ENCODE data around the gene NXNL2.
A peak's percentile ranks its signal among the peaks of the same experiment; 100 is the strongest.

The NXNL2 gene

DNA sequence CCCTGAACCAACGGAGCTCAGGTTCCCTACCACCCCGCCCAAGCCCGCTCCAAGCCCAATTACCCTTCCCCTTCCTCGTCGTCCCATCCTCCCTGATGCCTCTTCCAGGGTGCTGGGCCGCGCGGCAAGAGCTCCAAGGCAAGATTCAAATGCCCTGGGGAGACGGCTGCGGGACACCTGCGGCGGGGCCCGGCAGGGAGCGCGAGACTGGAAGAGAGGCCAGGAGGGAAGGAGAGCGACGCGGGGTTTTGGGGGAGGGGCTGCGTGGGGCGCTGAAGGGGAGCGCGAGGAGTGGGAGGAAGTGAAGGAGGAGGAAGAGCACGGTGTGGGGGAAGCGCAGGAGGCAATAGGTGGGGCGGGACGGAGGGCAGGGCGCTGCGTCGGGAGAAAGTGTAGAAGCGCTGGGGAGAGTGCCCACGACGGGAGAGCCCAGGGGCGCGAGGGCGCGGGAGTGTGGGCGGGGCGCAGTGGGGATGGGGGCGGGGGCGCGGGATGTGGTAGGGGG, 975 bp upstream of the NXNL2 start:
- no peak for DNase-seq

DNA sequence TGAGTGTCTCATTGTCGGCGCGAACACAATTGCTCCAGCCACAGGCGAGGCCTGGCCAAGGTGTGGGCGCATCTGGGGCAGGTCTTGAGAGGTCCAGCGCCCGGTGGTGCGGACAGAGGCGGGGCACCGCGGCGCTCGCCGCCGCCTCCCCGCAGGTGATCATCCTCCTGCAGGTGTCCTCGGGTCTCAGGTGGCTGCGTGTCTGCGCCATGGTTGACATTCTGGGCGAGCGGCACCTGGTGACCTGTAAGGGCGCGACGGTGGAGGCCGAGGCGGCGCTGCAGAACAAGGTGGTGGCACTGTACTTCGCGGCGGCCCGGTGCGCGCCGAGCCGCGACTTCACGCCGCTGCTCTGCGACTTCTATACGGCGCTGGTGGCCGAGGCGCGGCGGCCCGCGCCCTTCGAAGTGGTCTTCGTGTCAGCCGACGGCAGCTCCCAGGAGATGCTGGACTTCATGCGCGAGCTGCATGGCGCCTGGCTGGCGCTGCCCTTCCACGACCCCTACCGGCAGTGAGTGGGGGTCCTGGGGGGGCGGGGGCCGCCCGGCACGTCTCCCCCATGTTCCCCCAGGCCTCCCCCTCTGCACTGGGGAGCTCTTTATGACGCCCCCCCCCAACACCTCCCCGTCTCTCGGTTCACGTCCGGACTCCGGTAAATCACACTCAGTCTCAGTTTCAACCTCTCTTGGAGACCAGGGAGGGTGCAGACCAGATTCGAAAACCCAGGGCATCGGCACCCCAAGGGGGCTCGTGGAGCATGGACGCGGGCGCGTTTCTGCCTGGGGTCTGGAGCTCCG, 446 bp downstream of the NXNL2 start:
- DNase-seq, result no peak

DNA sequence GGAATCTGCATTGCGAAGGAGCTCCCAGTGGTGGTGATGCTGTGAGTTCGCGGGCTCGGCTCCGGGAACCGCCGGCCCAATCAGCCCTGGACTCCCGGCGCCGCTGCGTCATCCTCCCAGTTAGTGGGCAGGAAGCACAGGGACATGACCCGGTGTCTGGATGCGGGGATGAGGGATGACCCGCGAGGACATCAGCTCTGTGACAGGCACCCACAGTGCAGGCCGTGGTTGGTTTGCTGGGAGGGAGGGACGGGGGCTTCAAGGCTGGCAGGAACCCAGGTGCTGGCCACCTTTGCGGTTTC, 996 bp downstream of the NXNL2 start:
- DNase-seq, result no peak

DNA sequence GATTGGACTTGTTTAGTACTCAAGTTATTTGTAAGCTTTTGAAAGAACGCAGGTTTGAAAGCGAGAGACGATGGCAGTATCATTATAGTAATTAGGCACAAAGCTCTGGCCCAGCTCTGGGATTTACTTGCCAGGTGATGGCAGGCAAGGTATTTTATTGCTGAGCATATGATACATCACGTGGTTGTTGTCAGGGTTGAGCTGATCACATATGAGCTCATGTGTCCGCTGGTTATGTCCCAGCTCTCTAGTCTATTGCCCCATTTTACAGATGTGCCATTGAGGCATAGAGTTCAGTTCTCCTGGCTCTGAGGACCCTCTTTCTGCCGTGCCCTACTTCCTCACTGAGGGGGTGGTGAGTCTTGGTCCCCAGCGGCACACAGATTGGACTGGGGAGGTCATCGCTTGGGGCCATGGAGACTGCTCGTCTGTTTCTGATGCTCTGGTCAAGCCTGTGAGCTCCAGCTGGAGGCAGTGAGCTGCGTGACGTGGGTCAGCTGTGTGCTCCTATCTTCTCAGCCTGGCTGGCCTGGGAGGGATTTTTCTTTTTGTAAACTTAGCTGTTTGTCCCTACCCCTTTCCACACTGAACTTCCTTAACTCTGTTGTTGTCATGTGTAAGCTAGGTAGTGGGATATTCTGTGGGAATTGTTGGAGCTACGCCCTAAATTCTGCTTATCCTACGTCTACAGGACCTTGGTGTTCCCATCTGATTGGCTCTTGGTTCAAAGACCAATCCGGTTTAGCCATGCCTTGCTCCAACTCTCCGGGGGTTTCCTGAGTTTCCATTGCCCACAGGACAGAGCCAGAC, 2.2 kb downstream of the NXNL2 start:
- DNase-seq, result no peak

DNA sequence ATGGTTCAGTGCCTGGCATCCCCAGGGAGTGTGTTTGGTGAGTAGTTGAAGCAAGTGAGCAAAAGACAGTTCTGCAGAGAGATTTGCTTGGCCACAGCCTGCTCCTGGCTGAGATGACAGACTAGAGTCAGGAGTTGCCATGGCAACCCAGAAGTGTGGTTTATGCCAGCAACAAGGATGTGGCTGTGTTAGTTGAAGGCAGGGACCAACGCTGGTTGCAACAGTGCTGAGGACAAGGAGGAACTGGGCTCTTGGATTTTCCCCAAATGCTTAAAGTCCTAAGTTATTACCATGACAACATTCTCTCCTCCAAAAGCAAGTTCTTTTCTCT, 2.7 kb downstream of the NXNL2 start:
- DNase-seq, result peak in 1 of 2 donors; percentile 8

DNA sequence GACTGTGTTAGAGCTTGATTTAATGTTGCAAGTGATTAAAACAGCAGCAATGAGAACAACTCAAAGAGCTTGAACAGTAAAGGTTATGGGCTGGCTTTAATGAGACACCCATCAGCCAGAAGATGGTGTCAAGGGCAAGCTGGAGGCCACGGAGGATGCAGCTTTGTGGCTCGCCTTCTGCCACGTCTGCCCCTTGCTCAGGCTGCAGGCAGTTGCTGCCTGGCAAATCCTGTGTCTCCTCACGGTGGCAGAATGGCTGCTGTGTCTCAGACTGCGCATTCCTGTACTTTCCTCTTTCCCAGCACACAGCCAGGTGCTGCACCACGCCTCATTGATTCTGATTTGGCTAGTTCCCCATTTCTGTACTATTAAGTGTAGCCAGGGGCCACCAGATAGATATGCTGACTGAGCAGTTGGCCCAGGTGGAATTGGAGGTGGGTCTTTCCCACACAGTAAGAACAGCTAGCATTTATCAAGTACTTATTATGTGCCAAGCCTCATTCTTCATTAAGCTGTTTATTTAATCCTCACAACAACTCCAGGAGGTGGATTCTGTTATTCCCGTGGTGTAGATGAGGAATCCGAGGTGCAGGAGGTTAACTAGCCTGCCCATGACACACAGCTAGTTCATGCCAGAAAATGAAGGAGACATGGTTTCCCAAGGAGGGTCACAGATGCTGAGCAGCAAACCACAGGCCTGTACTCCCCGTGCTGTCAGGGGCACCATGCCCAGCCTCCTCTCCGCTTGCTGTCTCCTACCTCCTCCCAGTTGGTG, 3.5 kb downstream of the NXNL2 start:
- no peak for DNase-seq

DNA sequence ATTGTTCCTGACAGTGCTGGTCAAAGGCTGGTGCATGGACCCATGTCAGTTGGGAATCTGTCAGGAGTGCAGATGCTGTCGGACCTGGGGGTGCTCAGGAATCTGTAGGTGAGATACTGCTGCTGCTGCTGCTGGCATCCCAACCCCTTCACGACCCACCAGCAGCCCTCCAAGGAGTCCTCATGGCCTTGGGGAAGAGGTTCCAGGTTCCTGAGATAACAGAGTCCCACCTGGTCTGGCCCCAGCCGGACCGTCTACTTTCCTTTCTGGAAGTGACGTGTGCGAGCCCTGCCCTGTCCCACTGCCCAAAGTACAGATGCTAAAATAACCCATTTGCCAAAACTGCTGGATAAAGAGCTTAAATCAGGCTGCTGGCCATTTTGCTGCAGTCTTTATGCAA, 4.3 kb downstream of the NXNL2 start:
- DNase-seq, result no peak

DNA sequence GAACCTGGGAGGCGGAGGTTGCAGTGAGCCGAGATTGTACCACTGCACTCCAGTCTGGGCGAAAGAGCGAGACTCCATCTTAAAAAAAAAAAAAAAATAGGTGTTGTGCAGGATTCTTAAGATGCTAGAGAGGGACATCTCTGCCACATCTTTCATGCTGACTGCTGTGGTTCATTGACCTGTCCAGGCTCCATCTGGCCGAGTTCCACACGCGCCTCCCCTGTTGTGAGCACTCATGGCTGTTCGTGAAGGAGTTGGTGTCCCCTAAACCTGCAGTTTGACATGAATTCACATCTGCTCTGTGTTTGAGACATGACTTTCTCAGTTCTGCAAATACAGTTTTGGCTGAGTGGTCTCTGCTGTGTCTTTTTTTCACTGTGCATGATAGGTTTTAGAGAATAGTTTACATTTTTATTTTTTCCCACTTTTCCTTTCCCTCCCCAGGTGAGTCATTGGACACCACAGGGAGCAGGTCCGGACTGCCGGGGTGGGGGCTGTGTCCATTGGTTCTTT, 5.3 kb downstream of the NXNL2 start:
- no peak for DNase-seq

DNA sequence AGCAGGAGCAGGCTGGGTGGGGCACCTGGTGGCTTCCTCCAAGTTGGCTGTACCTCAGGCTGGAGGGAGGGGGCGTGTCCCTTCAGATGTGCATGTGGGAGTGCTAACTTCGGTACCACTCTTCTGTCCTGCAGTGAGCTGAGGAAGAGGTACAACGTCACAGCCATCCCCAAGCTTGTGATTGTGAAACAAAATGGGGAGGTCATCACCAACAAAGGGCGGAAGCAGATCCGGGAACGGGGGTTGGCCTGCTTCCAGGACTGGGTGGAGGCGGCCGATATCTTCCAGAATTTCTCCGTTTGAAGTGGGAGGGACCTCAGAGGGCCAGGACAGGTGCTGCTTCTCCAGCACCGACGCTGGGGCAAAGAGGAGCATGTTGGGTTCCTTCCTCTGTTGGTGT, 9.3 kb downstream of the NXNL2 start:
- no peak for DNase-seq

DNA sequence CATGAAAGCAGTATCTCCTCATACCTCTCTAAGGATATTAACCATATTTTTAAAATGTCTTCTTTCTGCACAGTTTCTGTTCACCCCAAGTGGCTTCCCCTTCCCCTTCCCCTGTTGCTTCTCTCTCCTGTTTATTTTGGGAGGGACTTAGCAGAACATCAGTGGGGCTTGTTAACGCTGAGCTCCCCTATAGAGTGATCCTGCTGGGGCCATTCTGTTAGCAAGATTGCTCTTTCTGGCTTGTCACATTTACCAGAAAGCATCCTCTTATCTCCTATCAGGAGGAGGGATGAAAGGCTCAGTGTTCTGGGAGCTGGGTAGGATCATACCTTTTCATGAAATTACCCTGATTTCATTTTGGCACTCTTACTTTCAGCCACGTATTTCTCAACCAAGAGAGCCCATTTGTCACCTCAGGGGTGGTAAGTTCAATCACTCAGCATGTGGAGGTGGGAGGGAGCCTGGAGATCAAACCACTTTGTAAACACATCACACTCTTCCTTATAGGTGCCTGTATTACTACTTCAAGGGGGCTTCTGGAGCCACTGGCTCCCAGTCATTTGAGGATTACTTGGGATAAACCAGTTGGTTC, 16.7 kb downstream of the NXNL2 start:
- no peak for DNase-seq

DNA sequence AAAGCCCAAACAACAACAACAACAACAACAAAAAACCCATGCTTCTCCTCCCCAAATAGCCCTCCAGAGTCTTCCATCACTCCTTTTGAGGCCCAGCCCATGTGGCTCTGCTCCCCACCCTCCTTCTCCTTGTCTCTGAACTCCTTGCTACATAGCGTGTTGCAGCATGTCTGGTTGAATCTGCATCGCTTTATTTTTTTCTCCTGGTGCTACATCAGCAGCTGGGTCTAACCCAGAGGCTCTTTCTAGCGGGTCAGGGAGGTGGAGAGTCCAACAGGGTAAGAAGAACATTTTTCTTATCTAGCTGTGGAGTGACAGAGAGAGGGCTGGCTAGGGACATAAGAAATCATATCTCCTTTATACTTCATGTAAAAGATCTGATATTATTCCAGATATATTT, 18.4 kb downstream of the NXNL2 start:
- DNase-seq, result no peak

DNA sequence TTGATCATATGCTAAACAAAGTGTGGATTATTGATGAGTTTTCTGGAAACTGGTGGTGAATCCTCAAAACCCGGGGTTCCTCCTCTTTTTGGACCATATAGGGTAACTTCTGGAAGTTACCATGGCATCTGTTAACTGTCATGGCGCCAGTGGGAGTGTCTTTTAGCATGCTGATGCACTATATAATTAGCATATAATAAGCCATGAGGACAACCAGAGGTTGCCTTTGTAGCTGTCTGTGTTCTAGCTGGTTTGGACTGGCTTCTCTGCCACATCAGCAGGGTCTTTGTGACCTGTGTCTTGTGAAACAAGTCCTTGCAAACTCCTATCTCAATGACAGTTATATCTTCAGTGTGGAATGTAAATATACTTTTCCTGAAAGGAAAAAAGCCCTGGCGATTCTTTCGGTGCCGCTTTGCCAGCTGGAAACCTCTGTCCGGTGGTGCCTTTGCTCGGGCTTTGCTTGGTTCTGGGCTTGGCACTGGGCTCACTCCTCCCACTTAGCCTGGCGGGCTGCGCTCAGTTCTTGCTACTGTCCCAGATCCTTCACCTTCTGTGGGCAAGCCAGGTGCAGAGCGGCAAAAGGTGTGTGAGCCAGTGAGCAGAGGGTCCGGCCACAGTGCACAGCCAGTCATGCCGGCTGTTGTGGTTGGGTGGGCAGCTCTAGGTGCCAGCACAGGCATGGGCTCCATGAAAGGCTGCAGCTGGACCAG, 20.4 kb downstream of the NXNL2 start:
- DNase-seq, result no peak

DNA sequence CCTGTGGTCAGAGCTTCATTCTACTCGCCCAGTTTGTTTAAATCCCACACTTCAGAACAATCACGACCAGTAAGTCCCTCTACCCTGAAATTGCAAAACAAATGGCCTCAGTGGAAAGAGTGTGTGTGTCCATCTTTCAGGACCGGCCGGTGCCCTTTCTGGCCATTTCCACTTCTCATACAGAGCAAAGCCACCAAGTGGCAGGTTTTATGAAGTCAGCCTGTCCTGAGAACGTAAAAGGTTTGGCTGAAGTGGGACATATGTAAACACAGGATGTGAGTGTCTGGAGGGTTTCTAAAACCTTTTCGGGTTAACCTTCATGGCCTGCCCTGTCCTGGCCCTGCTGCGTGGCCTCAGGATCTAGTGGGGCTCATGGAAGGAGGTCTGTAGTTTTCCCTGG, 24.7 kb downstream of the NXNL2 start:
- no peak for DNase-seq

DNA sequence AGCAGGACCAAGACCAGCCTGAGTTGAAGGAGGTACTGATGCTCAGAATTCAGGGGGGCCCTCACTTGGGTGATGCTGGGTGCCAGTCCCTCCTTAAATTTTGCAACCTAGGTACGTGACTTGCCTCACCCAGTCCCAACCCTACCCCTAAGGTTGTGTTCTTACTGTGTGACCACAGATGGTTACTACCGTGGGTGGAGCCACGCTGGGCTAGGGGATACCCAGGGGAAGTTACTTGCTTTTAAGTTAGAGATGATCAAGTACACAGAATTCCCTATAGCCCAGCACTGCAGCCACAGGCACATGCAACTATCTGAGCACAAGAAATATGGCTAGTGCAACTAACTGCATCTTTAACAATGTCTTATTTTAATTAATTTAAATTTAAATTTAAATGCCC, 32.9 kb downstream of the NXNL2 start:
- DNase-seq, result no peak

DNA sequence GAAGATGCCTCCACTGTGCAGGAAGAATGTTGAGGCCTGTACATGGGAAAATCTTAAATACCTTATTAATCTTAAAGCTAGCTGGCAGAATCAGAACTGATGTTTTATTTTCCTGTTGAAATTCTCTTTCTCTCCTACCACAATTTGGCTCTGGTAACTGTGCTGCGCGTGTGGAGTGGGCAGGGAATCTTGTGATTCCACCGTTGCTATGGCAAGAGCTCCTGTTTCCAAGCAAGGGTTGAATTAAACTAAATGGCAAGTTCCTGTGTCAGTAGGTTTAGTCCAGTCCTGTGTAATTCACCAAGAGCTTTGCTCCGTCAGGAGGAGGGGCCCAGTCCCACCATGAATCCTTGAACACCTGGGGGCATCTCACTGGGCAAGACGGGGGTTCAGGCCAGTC, 36.4 kb downstream of the NXNL2 start:
- no peak for DNase-seq

DNA sequence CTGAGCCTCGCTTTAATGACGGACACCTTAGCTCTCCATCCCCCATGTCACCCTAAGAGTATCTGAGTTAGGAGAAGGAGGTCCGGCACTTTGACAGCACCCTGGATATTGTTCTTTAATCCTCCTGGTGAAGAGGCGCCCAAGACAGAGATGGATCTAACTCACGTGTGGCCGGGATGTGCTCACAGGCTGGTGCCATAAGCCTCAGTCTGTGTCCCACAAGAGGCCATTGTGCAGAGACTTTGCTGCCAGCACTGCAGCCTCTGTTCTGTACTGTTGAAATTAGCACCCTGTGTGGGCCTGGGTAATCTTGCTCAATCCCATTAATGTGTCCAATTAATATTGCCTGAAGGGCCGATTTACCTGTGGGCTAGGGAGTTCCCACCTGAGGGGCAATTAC, 37.7 kb downstream of the NXNL2 start:
- DNase-seq, result no peak

DNA sequence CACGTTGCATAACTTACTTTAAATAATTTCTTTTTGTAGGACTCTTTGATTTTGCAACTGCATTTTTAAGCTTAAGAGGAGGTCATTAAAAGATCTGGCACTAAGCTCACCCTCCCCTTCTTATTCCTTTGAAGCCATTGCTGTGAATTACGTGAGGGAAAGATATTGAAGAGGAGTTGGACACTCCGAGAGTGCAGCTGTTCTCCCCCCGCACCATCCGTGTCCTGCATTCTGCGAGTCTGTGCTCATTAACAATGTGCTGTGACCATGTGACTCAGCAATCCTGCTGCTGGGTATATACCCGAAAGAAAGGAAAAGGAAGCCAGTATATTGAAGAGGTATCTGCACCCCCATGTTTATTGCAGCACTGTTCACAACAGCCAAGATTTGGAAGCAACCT, 40.0 kb downstream of the NXNL2 start:
- no peak for DNase-seq

DNA sequence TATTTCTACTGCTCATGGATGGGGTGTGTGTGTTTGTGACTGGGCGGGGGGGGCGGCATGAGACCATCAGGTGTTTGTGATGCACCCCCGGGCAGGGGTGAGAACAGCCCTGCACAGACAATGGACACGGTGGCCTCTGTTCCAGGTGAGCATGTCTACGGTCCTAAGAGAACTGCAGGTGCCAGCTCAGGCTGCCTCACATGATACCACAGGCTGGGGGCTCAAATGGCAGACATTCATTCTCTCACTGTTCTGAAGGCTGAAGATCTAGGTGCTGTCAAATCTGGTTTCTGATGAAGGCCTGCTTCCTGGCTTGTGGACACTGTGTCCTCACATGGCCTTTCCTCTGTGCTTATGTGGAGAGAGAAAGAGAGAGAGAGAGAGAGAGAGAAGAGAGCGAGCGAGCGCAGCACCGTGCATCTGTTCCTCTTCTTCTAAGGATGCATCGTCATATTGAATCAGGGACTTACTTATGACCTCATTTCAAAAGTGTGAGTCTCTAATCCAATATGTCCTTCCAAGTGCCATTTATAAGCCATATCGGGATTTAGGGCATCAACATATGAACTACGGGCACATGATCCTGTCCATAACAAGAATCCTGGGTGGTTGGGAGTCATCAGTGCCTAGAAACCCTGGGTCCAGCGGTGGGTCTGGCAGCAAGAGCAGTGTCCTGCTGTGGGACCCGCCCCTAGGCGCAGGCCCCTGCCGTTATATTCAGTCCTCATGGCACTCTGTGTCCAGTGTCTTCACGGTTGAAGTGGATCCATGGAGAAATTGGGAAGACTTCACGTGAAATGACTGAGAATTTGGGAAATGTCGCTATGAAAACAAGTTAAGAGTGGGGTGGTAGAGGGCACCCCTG, 42.5 kb downstream of the NXNL2 start:
- DNase-seq, result no peak

DNA sequence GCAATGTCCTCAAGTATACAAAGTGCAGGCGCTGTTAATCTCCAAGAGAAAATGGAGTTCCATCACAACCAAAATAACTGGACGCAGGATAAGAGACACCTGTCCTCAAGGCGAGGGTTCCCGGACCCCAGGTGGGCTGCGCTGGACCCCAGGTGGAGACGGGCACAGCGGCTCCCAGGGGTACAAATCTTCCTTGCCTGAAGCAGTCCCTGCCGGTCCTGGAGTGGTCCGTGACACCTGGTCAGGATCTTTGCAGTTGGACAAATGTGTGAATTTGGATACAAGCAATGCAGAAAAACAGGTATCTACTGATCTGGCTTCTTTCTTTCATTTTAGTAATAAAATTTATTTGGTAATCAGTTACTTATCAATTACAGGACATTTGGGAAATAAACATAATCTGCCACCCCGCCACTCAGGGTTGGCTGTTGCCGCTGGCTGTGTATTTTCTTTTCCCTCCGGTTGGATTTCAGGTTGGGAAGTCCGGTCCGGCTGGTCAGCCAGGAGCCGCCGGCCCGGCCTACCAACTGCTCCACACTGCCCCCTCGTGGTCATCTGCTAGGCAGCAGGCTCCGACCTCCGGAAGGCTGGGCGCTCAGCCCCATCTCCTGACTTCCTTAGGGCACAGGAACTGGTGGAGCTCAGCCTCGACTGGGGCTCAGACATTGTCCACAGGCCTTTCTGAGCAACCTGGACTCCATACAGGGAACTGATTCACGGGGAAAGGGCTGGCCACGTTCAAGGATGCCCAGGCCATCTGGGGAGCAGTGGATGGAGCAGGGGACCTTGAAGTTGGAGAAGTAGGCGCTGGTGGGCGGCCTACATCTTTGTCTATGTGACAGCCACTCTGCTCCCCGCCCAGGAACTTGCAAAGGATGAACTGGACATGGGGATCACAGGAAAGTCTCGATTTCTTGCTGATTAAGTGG, 43.4 kb downstream of the NXNL2 start:
- peak; percentile 19 to 69 for DNase-seq

DNA sequence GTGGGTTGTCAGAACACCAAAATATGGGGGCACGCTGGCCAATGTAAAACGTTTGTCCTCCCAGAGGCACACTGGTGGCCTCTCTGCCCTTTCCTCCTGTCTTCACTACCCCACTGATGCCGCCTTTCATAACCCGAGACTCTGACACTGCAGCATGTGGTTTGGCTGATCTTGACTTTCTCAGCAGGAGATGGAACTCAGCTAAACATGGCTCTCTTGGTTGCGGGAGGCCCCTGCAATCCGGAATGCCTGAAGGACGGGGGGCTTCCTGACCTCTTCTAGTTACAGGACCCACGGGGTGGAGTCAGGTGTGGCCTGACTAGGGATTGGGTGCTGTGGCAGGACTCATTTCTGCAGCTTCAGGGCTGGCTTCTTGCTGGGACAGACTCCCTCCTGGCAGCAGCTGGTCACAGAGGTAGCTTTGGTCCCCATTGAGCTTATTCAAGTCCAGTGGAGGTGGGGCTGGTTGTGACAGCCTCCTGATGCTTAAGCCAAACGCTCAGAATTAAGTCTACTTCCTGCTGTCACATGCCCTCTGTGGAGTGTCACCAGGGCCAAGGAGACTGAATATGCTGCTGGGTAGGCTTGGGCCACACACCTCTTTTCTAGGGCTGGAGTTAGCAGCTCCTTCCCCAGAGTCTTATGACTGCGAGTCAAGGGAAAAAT, 44.2 kb downstream of the NXNL2 start:
- no peak for DNase-seq
